A673 (cell line): ENCODE measurements around the gene MYBL2.

ENCODE experiments used
- EZH2 ChIP-seq: fragments of 200-600 bp; sonication (generic); IDR thresholded peaks from 2 replicates; pipeline ENCODE4 v1.6.1; 2017; ENCODE audit warnings: borderline replicate concordance, low read depth, mild to moderate bottlenecking, mixed read lengths, antibody characterized with exemption, low read length; ENCODE audit not compliant: poor library complexity, severe bottlenecking
- TF ChIP-seq, protein P1 (sequence below): fragments of 300-800, 200-600 bp; sonication (generic); conservative IDR thresholded peaks from 2 replicates; pipeline ENCODE4 v1.5.1; 2017; ENCODE audit warnings: low read depth, mild to moderate bottlenecking, antibody characterized with exemption, low read length, moderate library complexity, mixed read lengths

DNA sequence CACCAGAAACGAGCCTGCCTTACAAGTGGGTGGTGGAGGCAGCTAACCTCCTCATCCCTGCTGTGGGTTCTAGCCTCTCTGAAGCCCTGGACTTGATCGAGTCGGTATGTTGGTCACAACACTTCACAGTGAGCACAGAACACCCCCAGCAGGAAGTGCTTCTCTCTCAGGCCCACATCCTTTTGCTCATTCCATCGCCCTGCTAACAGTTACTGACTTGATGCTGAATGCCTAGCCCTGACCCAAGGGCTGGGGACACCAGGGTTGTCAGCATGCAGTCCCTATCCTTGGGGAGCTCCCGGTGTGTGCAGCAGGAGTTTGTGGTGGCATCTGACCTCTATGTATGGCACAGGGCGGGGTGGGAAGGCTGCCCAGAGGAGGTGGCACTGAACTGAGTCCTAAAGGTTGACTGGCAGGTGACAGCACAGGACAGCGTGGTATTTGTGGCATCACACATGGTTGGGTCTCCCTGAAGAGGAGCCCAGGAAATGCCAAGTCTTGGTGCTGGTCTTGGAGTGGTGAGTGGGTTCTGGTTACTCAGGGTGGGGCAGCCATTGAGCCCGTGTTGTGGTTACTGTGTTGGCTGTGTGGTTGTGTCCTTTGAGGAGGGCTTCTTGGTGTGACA is 33.1 kb downstream of the MYBL2 start:
- TF ChIP-seq, protein P1, sequence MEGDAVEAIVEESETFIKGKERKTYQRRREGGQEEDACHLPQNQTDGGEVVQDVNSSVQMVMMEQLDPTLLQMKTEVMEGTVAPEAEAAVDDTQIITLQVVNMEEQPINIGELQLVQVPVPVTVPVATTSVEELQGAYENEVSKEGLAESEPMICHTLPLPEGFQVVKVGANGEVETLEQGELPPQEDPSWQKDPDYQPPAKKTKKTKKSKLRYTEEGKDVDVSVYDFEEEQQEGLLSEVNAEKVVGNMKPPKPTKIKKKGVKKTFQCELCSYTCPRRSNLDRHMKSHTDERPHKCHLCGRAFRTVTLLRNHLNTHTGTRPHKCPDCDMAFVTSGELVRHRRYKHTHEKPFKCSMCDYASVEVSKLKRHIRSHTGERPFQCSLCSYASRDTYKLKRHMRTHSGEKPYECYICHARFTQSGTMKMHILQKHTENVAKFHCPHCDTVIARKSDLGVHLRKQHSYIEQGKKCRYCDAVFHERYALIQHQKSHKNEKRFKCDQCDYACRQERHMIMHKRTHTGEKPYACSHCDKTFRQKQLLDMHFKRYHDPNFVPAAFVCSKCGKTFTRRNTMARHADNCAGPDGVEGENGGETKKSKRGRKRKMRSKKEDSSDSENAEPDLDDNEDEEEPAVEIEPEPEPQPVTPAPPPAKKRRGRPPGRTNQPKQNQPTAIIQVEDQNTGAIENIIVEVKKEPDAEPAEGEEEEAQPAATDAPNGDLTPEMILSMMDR, result no peak
- TF ChIP-seq EZH2, result no peak
